Measurements from ENCODE around the gene SMIM13.

The SMIM13 gene

GRCh38 chr6:11179419-11180202 is 86.0 kb downstream of the SMIM13 start:
- H3K27me3 ChIP-seq (ENCODE audit: insufficient read depth, low read length): no peaks in the 10 kb centered on the region
- H3K4me1 ChIP-seq (ENCODE audit: insufficient read depth, low read length): peaks cover 2% of the 10 kb centered on the region
- peaks cover 3% of the 10 kb centered on the region for H3K9me3 ChIP-seq (ENCODE audit: low read length)
- no peak overlapping the region for H2AFZ ChIP-seq (ENCODE audit: low read depth, low read length)
- peaks cover 4% of the 10 kb centered on the region for H3K36me3 ChIP-seq (ENCODE audit: insufficient read depth, low read length)
- H3K4me3 ChIP-seq (ENCODE audit: low read length): no peak overlapping the region

GRCh38 chr6:11181478-11182136 is 88.0 kb downstream of the SMIM13 start:
- no peaks in the 10 kb centered on the region for H3K27me3 ChIP-seq (ENCODE audit: insufficient read depth, low read length)
- H3K36me3 ChIP-seq (ENCODE audit: insufficient read depth, low read length): peaks cover 19% of the 10 kb centered on the region
- H3K4me1 ChIP-seq (ENCODE audit: insufficient read depth, low read length): peaks cover 2% of the 10 kb centered on the region
- H3K9me3 ChIP-seq (ENCODE audit: low read length): peaks cover 3% of the 10 kb centered on the region
- no peak overlapping the region for H2AFZ ChIP-seq (ENCODE audit: low read depth, low read length)
- H3K4me3 ChIP-seq (ENCODE audit: low read length): no peak overlapping the region

GRCh38 chr6:11183761-11184362 is 90.2 kb downstream of the SMIM13 start:
- H3K36me3 ChIP-seq (ENCODE audit: insufficient read depth, low read length): peaks cover 39% of the 10 kb centered on the region

GRCh38 chr6:11185204-11185842 is 91.7 kb downstream of the SMIM13 start:
- H3K4me1 ChIP-seq (ENCODE audit: insufficient read depth, low read length): no peaks in the 10 kb centered on the region
- no peaks in the 10 kb centered on the region for H3K27me3 ChIP-seq (ENCODE audit: insufficient read depth, low read length)
- no peak overlapping the region for H3K4me3 ChIP-seq (ENCODE audit: low read length)
- peaks cover 53% of the 10 kb centered on the region for H3K36me3 ChIP-seq (ENCODE audit: insufficient read depth, low read length)
- no peak overlapping the region for H2AFZ ChIP-seq (ENCODE audit: low read depth, low read length)
- peaks cover 4% of the 10 kb centered on the region for H3K9me3 ChIP-seq (ENCODE audit: low read length)

More at GRCh38 chr6:11183761-11184362, 90.2 kb downstream of the SMIM13 start:
- Histone ChIP-seq H2AFZ (ENCODE audit: low read depth, low read length) (no peak overlapping the region), H3K9me3 (ENCODE audit: low read length) (peaks cover 3% of the 10 kb centered on the region), H3K27me3 (ENCODE audit: insufficient read depth, low read length) (no peaks in the 10 kb centered on the region), H3K4me1 (ENCODE audit: insufficient read depth, low read length) (peaks cover 2% of the 10 kb centered on the region), H3K4me3 (ENCODE audit: low read length) (no peak overlapping the region)

- H3K4me1 ChIP-seq (ENCODE audit: insufficient read depth, low read length): no peaks in the 10 kb centered on the region
- H3K27me3 ChIP-seq (ENCODE audit: insufficient read depth, low read length): no peaks in the 10 kb centered on the region
- H3K9me3 ChIP-seq (ENCODE audit: low read length): peaks cover 3% of the 10 kb centered on the region
- H2AFZ ChIP-seq (ENCODE audit: low read depth, low read length): no peak overlapping the region
- H3K36me3 ChIP-seq (ENCODE audit: insufficient read depth, low read length): peaks cover 66% of the 10 kb centered on the region
- H3K4me3 ChIP-seq (ENCODE audit: low read length): no peak overlapping the region
Measured at GRCh38 chr6:11187301-11187700, 93.7 kb downstream of the SMIM13 start.
